K562 (cell line): Measurements from ENCODE around the gene COBLL1. TPM values are rescaled to one million over a fixed set of nuclear protein-coding genes. Genes with fewer than 3 reads are reported as not detected.

Experiments used
- ETV5 ChIP-seq: sonication (generic); formaldehyde crosslinking; IDR thresholded peaks from 2 replicates; pipeline ENCODE4 v1.4.0; 2020; ENCODE audit warnings: low read depth, mild to moderate bottlenecking, missing genetic modification reagents
- GABPB2 ChIP-seq: fragments of 250-450 bp; sonication (Bioruptor Pico); conservative IDR thresholded peaks from 2 replicates; pipeline ENCODE4 v1.5.1; 2021; ENCODE audit warnings: mild to moderate bottlenecking
- MYBL2 ChIP-seq, 2 experiments: fragments of 450-650 bp in 1 of 2; sonication (generic) in 1 of 2; formaldehyde crosslinking in 1 of 2; IDR thresholded peaks; 2 replicates each; pipeline versions ENCODE4 v1.6.1 to v1.8.1; 2017 to 2022; ENCODE audit warnings: borderline replicate concordance in 1 of 2, inconsistent platforms in 1 of 2, low read depth in 1 of 2, mild to moderate bottlenecking in 1 of 2, missing genetic modification reagents in 1 of 2, moderate library complexity in 1 of 2
- PTTG1 ChIP-seq: fragments of 450-650 bp; IDR thresholded peaks from 2 replicates; pipeline ENCODE4 v1.6.1; 2016; ENCODE audit warnings: low read depth, mild to moderate bottlenecking, missing genetic modification characterization, missing compliant biosample characterization
- SREBF1 ChIP-seq: fragments of 150-350 bp; IDR thresholded peaks from 2 replicates; pipeline ENCODE4 v1.6.1; 2014; ENCODE audit warnings: antibody characterized with exemption, low read depth, low read length, borderline replicate concordance
- U2AF1 ChIP-seq: fragments of 200-400 bp; formaldehyde crosslinking; optimal IDR thresholded peaks from 2 replicates; pipeline ENCODE3; 2017; ENCODE audit warnings: mild to moderate bottlenecking, low read depth, low read length, moderate library complexity
- ZNF561 ChIP-seq: fragments of 450-650 bp; formaldehyde crosslinking; conservative IDR thresholded peaks from 2 replicates; pipeline ENCODE4 v1.4.0; 2020; ENCODE audit warnings: mild to moderate bottlenecking, moderate library complexity
- polyA plus RNA-seq, 8 experiments: library from polyadenylated mRNA; depleted of rRNA in 4 of 8; stranded (reverse) in 5 of 8; unstranded in 3 of 8; fragments of >200 nt; fragmentation: Nextera tagmentation in 2 of 8; fragmentation: Illumina TruSeq in 1 of 8; extraction: Ambion mirVana in 2 of 8; extraction: Trizol in 1 of 8; gene quantifications; 2 replicates each; pipeline versions ENCODE4 v1.2.1 to v1.2.3, GENCODE V29; 2011 to 2014; ENCODE audit warnings: inconsistent platforms in 1 of 8, missing spikeins in 1 of 8
- total RNA-seq, 7 experiments: library from RNA; depleted of rRNA in 6 of 7; stranded (reverse); fragments of >200 nt in 6 of 7; fragmentation: Illumina TruSeq in 2 of 7; extraction: Trizol in 2 of 7; gene quantifications; 2 replicates each; pipeline versions ENCODE4 v1.2.1 to v1.2.3, GENCODE V29; 2011 to 2021; ENCODE audit warnings: low replicate concordance in 1 of 7
- TF ChIP-seq, protein P1 (sequence below): sonication (generic); formaldehyde crosslinking; IDR thresholded peaks from 2 replicates; pipeline ENCODE4 v1.9.0; 2022; ENCODE audit warnings: mild to moderate bottlenecking, missing genetic modification reagents
- TF ChIP-seq, protein P2 (sequence below): sonication (generic); IDR thresholded peaks from 2 replicates; pipeline ENCODE4 v1.6.1; 2016
- TF ChIP-seq, protein P3 (sequence below): fragments of 250-450 bp; sonication (Bioruptor Pico); IDR thresholded peaks from 2 replicates; pipeline ENCODE4 v1.8.0; 2021; ENCODE audit warnings: moderate library complexity, mild to moderate bottlenecking, inconsistent platforms
- TF ChIP-seq, protein P4 (sequence below): sonication (generic); formaldehyde crosslinking; IDR thresholded peaks from 2 replicates; pipeline ENCODE4 v1.8.0; 2022; ENCODE audit warnings: mild to moderate bottlenecking, low read depth, missing genetic modification reagents
- TF ChIP-seq, protein P5 (sequence below): fragments of 450-650 bp; IDR thresholded peaks from 2 replicates; pipeline ENCODE4 v1.6.1; 2016; ENCODE audit warnings: mild to moderate bottlenecking

The COBLL1 gene
- total and polyA plus RNA-seq, 9 of the 15 experiments (the other 6 are each of a cell fraction or from before 2014, with no cell fraction given) = 0.07 to 1.6 (median 0.71) TPM

DNA sequence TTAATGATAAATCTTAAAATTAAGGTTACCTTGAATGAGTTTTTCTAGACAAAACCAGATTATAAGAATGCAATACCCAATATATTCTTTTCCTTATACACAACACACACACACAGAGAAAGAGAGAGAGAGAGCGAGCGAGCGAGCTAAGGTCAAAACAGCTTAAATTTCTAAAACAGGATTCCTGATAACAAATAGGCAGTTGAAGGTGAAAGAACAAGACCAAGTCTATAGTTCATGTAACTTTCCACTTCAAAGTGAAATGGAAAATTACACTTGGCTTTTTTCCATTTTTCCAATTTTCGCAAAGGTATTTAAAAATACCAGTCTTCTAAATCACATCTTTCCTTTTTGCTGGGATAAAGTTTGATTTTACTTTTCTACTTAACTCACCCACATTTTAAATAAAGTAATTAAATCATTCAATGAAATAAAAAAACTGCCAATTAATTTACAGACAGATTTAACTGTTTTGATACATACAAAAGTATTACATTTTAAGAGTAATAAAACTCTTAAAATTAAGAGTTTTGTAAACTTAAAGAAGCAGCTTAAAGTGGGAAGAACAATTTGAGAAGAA lies 98.8 kb downstream of the COBLL1 start (continued):
- TF ChIP-seq MYBL2 (IDR thresholded peaks at IDR 0.05; ENCODE audit: low read depth) = no peak
- TF ChIP-seq MYBL2 (CRISPR knock-in tag; IDR thresholded peaks at IDR 0.05; ENCODE audit: borderline replicate concordance) = no peak
- TF ChIP-seq PTTG1 = no peak
- TF ChIP-seq, protein P1, sequence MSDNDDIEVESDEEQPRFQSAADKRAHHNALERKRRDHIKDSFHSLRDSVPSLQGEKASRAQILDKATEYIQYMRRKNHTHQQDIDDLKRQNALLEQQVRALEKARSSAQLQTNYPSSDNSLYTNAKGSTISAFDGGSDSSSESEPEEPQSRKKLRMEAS (CRISPR knock-in tag) = no peak
- TF ChIP-seq, protein P2, sequence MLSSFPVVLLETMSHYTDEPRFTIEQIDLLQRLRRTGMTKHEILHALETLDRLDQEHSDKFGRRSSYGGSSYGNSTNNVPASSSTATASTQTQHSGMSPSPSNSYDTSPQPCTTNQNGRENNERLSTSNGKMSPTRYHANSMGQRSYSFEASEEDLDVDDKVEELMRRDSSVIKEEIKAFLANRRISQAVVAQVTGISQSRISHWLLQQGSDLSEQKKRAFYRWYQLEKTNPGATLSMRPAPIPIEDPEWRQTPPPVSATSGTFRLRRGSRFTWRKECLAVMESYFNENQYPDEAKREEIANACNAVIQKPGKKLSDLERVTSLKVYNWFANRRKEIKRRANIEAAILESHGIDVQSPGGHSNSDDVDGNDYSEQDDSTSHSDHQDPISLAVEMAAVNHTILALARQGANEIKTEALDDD = no peak
- TF ChIP-seq, protein P3, sequence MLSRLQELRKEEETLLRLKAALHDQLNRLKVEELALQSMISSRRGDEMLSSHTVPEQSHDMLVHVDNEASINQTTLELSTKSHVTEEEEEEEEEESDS = no peak
- TF ChIP-seq, protein P4, sequence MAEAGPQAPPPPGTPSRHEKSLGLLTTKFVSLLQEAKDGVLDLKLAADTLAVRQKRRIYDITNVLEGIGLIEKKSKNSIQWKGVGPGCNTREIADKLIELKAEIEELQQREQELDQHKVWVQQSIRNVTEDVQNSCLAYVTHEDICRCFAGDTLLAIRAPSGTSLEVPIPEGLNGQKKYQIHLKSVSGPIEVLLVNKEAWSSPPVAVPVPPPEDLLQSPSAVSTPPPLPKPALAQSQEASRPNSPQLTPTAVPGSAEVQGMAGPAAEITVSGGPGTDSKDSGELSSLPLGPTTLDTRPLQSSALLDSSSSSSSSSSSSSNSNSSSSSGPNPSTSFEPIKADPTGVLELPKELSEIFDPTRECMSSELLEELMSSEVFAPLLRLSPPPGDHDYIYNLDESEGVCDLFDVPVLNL (CRISPR knock-in tag) = no peak
- TF ChIP-seq, protein P5, sequence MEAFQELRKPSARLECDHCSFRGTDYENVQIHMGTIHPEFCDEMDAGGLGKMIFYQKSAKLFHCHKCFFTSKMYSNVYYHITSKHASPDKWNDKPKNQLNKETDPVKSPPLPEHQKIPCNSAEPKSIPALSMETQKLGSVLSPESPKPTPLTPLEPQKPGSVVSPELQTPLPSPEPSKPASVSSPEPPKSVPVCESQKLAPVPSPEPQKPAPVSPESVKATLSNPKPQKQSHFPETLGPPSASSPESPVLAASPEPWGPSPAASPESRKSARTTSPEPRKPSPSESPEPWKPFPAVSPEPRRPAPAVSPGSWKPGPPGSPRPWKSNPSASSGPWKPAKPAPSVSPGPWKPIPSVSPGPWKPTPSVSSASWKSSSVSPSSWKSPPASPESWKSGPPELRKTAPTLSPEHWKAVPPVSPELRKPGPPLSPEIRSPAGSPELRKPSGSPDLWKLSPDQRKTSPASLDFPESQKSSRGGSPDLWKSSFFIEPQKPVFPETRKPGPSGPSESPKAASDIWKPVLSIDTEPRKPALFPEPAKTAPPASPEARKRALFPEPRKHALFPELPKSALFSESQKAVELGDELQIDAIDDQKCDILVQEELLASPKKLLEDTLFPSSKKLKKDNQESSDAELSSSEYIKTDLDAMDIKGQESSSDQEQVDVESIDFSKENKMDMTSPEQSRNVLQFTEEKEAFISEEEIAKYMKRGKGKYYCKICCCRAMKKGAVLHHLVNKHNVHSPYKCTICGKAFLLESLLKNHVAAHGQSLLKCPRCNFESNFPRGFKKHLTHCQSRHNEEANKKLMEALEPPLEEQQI = no peak
- TF ChIP-seq GABPB2 = no peak
- no peak for TF ChIP-seq ETV5 (CRISPR knock-in tag)
- no peak for TF ChIP-seq ZNF561 (CRISPR knock-in tag)
- TF ChIP-seq SREBF1 = no peak
- no peak for TF ChIP-seq U2AF1
